Measurements from ENCODE around the gene ANKS1B. TPM values are rescaled to one million over a fixed set of nuclear protein-coding genes. Genes with fewer than 3 reads are reported as not detected.

Gene ANKS1B
- total RNA-seq, 1 experiment from 2014 or later = 5.8 TPM

DNA sequence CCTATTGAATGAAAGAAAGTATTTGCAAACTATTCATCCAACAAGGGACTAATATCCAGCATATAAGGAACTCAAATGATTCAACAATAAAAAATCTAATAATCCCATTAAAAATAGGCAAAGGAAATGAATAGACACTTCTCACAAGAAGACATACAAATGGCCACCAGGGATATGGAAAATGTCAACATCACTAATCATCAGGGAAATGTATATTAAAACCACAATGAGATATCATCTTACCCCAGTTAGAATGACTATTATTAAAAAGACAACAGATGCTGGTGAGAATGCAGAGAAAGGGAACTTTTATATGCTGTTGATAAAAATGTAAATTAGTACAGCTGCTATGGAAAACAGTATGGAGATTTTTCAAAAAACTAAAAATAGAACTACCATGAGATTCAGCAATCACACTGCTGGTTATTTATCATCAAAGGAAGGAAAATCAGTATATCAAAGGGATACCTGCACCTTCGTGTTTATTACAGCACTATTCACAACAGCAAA, 247.9 kb downstream of the ANKS1B start (continued):
- TF ChIP-seq, protein P1, sequence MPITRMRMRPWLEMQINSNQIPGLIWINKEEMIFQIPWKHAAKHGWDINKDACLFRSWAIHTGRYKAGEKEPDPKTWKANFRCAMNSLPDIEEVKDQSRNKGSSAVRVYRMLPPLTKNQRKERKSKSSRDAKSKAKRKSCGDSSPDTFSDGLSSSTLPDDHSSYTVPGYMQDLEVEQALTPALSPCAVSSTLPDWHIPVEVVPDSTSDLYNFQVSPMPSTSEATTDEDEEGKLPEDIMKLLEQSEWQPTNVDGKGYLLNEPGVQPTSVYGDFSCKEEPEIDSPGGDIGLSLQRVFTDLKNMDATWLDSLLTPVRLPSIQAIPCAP (CRISPR knock-in tag; IDR thresholded peaks at IDR 0.05) = no peak
- no peak for TF ChIP-seq GABPB1 (CRISPR knock-in tag; IDR thresholded peaks at IDR 0.05)

DNA sequence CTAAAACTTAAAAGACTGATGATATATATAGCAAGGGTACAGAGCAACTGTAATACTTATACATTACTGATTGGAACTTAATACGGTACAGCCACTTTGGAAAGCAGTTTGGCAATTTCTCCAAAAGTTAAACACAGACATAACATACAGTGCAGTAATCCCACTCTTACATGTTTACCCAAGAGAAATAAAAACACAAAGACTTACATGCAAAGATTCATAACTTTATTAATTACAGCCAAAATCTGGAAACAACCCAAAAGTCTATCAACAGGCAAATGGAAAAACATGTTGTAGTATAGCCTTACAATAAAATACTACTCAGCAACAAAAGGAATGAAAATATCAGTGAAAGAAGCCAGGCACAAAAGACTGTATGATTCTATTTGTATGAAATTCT, 252.6 kb downstream of the ANKS1B start:
- CTCF ChIA-PET = no interaction called here
- no peak overlapping the region for H3K4me3 Mint-ChIP-seq
- H3K9me3 Mint-ChIP-seq = peaks cover 22% of the 10 kb centered on the region
- no peak for DNase-seq (ENCODE audit: low spot score)
- TF ChIP-seq EMX1 (CRISPR knock-in tag; IDR thresholded peaks at IDR 0.05) = no peak
- TF ChIP-seq, protein P2, sequence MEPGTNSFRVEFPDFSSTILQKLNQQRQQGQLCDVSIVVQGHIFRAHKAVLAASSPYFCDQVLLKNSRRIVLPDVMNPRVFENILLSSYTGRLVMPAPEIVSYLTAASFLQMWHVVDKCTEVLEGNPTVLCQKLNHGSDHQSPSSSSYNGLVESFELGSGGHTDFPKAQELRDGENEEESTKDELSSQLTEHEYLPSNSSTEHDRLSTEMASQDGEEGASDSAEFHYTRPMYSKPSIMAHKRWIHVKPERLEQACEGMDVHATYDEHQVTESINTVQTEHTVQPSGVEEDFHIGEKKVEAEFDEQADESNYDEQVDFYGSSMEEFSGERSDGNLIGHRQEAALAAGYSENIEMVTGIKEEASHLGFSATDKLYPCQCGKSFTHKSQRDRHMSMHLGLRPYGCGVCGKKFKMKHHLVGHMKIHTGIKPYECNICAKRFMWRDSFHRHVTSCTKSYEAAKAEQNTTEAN (CRISPR knock-in tag; IDR thresholded peaks at IDR 0.05) = no peak
- TF ChIP-seq, protein P3, sequence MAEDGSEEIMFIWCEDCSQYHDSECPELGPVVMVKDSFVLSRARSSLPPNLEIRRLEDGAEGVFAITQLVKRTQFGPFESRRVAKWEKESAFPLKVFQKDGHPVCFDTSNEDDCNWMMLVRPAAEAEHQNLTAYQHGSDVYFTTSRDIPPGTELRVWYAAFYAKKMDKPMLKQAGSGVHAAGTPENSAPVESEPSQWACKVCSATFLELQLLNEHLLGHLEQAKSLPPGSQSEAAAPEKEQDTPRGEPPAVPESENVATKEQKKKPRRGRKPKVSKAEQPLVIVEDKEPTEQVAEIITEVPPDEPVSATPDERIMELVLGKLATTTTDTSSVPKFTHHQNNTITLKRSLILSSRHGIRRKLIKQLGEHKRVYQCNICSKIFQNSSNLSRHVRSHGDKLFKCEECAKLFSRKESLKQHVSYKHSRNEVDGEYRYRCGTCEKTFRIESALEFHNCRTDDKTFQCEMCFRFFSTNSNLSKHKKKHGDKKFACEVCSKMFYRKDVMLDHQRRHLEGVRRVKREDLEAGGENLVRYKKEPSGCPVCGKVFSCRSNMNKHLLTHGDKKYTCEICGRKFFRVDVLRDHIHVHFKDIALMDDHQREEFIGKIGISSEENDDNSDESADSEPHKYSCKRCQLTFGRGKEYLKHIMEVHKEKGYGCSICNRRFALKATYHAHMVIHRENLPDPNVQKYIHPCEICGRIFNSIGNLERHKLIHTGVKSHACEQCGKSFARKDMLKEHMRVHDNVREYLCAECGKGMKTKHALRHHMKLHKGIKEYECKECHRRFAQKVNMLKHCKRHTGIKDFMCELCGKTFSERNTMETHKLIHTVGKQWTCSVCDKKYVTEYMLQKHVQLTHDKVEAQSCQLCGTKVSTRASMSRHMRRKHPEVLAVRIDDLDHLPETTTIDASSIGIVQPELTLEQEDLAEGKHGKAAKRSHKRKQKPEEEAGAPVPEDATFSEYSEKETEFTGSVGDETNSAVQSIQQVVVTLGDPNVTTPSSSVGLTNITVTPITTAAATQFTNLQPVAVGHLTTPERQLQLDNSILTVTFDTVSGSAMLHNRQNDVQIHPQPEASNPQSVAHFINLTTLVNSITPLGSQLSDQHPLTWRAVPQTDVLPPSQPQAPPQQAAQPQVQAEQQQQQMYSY (CRISPR knock-in tag; IDR thresholded peaks at IDR 0.05) = no peak
- TF ChIP-seq SMAD4 (CRISPR knock-in tag; IDR thresholded peaks at IDR 0.05) = no peak
- no peak for TF ChIP-seq OVOL2 (CRISPR knock-in tag; IDR thresholded peaks at IDR 0.05; ENCODE audit: borderline replicate concordance)
- TF ChIP-seq, protein P4, sequence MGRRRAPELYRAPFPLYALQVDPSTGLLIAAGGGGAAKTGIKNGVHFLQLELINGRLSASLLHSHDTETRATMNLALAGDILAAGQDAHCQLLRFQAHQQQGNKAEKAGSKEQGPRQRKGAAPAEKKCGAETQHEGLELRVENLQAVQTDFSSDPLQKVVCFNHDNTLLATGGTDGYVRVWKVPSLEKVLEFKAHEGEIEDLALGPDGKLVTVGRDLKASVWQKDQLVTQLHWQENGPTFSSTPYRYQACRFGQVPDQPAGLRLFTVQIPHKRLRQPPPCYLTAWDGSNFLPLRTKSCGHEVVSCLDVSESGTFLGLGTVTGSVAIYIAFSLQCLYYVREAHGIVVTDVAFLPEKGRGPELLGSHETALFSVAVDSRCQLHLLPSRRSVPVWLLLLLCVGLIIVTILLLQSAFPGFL (CRISPR knock-in tag; IDR thresholded peaks at IDR 0.05; ENCODE audit: borderline replicate concordance) = no peak
- TF ChIP-seq FOXJ3 (CRISPR knock-in tag; IDR thresholded peaks at IDR 0.05; ENCODE audit: borderline replicate concordance) = no peak
- POLR2A ChIA-PET = no interaction called here
- peaks cover 2% of the 10 kb centered on the region; the same call in 1 of the 2 replicates for H3K36me3 Mint-ChIP-seq
- peaks cover 4% of the 10 kb centered on the region; the same call in 1 of the 2 replicates for H3K4me1 Mint-ChIP-seq
- no peak overlapping the region for H3K27ac Mint-ChIP-seq
- no peaks in the 10 kb centered on the region for H3K27me3 Mint-ChIP-seq (ENCODE audit: low read depth)
- ATAC-seq = no peak

DNA sequence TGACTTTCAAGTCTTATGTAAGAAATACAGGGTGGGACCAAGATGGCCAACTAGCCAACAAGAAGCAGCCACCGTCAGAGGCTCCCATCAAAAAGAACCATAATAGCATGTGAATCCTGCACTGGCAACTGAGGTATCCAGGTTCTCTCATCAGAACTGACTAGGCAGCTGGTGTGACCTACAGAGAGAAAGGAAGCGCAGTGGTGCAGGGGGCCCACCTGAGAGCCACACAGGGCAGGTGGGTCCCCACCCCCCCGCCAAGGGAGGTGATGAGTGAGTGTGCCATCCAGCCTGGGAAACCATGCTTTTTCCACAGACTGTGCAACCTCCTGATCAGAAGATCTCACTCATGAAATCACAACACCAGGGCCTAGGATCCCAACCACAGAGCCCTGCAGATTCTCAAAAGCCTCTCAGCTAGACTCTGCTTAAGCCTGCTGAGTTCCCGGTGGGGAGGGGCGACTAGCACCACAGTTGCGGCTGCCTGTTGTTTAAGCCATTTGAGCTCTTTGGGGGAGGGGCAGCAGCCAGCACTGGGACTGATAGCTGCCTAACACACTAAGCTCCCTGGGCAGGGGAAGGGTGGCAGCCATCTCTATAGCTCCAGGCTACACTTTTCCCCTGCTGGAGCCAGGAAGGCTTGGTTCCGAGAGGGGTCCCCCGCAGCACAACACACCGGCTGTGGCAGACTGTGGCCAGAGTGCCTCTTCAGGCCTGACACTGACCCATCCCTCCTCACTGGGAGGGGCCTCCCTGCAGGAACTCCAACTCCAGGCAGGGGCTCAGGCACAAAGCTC, 261.8 kb downstream of the ANKS1B start:
- ChIA-PET POLR2A (no interaction called here), CTCF (interaction anchor here (0.7 kb wide), 1 partner anchor 10 kb away, joined by 3 read pairs; no protein-coding TSS in a partner anchor)
- H3K4me3 Mint-ChIP-seq = no peak overlapping the region
- ATAC-seq (peak; percentile 86), DNase-seq (ENCODE audit: low spot score) (peak; percentile 53)
- no peak overlapping the region for H3K27ac Mint-ChIP-seq
- peaks cover 21% of the 10 kb centered on the region for H3K36me3 Mint-ChIP-seq
- peaks cover 2% of the 10 kb centered on the region; the same call in 1 of the 2 replicates for H3K27me3 Mint-ChIP-seq (ENCODE audit: low read depth)
- peaks cover 16% of the 10 kb centered on the region for H3K4me1 Mint-ChIP-seq
- peaks cover 40% of the 10 kb centered on the region for H3K9me3 Mint-ChIP-seq
- TF ChIP-seq RORB (CRISPR knock-in tag; IDR thresholded peaks at IDR 0.05) (no peak), ZNF317 (CRISPR knock-in tag; IDR thresholded peaks at IDR 0.05; ENCODE audit: borderline replicate concordance, low read depth) (no peak), ZNF263 (CRISPR knock-in tag; IDR thresholded peaks at IDR 0.05; ENCODE audit: low read depth) (no peak), SP1 (CRISPR knock-in tag; conservative IDR thresholded peaks at IDR 0.05) (no peak)
- TF ChIP-seq, protein P5, sequence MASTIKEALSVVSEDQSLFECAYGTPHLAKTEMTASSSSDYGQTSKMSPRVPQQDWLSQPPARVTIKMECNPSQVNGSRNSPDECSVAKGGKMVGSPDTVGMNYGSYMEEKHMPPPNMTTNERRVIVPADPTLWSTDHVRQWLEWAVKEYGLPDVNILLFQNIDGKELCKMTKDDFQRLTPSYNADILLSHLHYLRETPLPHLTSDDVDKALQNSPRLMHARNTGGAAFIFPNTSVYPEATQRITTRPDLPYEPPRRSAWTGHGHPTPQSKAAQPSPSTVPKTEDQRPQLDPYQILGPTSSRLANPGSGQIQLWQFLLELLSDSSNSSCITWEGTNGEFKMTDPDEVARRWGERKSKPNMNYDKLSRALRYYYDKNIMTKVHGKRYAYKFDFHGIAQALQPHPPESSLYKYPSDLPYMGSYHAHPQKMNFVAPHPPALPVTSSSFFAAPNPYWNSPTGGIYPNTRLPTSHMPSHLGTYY (CRISPR knock-in tag; IDR thresholded peaks at IDR 0.05) = peak; percentile 27; the same call in 1 of the 2 replicates
- TF ChIP-seq, protein P6, sequence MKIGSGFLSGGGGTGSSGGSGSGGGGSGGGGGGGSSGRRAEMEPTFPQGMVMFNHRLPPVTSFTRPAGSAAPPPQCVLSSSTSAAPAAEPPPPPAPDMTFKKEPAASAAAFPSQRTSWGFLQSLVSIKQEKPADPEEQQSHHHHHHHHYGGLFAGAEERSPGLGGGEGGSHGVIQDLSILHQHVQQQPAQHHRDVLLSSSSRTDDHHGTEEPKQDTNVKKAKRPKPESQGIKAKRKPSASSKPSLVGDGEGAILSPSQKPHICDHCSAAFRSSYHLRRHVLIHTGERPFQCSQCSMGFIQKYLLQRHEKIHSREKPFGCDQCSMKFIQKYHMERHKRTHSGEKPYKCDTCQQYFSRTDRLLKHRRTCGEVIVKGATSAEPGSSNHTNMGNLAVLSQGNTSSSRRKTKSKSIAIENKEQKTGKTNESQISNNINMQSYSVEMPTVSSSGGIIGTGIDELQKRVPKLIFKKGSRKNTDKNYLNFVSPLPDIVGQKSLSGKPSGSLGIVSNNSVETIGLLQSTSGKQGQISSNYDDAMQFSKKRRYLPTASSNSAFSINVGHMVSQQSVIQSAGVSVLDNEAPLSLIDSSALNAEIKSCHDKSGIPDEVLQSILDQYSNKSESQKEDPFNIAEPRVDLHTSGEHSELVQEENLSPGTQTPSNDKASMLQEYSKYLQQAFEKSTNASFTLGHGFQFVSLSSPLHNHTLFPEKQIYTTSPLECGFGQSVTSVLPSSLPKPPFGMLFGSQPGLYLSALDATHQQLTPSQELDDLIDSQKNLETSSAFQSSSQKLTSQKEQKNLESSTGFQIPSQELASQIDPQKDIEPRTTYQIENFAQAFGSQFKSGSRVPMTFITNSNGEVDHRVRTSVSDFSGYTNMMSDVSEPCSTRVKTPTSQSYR (CRISPR knock-in tag; IDR thresholded peaks at IDR 0.05) = peak; percentile 75; the same call in 1 of the 2 replicates
- TF ChIP-seq, protein P7, sequence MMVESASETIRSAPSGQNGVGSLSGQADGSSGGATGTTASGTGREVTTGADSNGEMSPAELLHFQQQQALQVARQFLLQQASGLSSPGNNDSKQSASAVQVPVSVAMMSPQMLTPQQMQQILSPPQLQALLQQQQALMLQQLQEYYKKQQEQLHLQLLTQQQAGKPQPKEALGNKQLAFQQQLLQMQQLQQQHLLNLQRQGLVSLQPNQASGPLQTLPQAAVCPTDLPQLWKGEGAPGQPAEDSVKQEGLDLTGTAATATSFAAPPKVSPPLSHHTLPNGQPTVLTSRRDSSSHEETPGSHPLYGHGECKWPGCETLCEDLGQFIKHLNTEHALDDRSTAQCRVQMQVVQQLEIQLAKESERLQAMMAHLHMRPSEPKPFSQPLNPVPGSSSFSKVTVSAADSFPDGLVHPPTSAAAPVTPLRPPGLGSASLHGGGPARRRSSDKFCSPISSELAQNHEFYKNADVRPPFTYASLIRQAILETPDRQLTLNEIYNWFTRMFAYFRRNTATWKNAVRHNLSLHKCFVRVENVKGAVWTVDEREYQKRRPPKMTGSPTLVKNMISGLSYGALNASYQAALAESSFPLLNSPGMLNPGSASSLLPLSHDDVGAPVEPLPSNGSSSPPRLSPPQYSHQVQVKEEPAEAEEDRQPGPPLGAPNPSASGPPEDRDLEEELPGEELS (CRISPR knock-in tag; IDR thresholded peaks at IDR 0.05) = peak; percentile 39; the same call in 1 of the 2 replicates
